ENCODE data around the gene NQO2.

Gene NQO2

DNA sequence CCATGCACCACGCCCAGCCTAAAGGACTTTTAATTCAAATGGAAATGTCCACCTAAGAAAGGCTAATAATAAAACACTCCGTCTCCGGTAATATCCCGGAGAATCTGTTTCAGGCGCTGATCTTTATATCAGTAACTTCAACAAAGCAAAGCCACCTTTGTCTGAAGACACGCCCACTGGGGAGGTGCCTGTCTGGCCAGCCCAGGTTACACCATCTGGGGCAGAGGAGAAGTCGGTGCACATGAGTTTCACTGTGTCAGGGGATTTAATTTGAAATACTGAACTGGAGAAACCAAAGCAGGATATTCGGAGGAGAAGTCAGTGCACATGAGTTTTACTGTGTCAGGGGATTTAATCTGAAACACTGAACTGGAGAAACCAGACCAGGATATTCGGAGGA lies 37.7 kb upstream of the NQO2 start:
- 0 out of 2 replicates have a peak, but pooled peaks cover 5% of the 10 kb centered on the region for H3K27me3 ChIP-seq (ENCODE audit: insufficient read depth, low read length)
- no peak overlapping the region for H3K4me2 ChIP-seq (ENCODE audit: low read length)

DNA sequence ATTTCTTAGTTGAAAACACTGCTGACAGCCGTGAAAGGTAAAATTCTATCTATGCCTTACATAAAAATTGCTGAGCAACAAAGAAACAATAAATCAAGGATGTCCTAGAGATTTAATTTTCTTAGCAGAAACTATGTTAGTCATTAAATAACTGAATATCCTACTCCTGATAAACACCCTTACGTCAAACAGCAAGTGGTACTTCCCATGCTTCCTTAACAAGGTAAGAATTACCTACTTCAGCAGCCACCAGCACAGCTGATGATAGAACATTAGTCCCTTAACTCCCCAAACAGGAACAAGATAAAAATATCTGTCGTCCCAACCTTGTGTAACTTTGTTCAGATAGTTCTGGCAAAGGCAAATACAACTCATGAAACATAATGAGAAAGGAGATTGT lies 37.1 kb upstream of the NQO2 start:
- H3K9me3 ChIP-seq (ENCODE audit: low read length), result no peaks in the 10 kb centered on the region
- H3F3A ChIP-seq (ENCODE audit: insufficient read depth, low read length), result no peaks in the 10 kb centered on the region
- H2AFZ ChIP-seq (ENCODE audit: low read length), result no peak overlapping the region
- H3K9ac ChIP-seq (ENCODE audit: low read length), result no peak overlapping the region
- H3K4me2 ChIP-seq (ENCODE audit: low read length), result no peak overlapping the region
- no peaks in the 10 kb centered on the region for H3K4me1 ChIP-seq (ENCODE audit: insufficient read depth, low read length, severe bottlenecking)
- H3K27me3 ChIP-seq (ENCODE audit: insufficient read depth, low read length), result 0 out of 2 replicates have a peak, but pooled peaks cover 5% of the 10 kb centered on the region
- no peaks in the 10 kb centered on the region for H3K9me2 ChIP-seq (ENCODE audit: low read depth, low read length)
- no peaks in the 10 kb centered on the region for H3K79me2 ChIP-seq (ENCODE audit: insufficient read depth, low read length)
- H3K4me3 ChIP-seq (ENCODE audit: low read depth, low read length, poor library complexity, severe bottlenecking), result no peak overlapping the region
- no peaks in the 10 kb centered on the region for H4K20me1 ChIP-seq (ENCODE audit: insufficient read depth, low read length)
- H3K36me3 ChIP-seq (ENCODE audit: insufficient read depth, low read length), result no peaks in the 10 kb centered on the region
- TF ChIP-seq, protein P1, sequence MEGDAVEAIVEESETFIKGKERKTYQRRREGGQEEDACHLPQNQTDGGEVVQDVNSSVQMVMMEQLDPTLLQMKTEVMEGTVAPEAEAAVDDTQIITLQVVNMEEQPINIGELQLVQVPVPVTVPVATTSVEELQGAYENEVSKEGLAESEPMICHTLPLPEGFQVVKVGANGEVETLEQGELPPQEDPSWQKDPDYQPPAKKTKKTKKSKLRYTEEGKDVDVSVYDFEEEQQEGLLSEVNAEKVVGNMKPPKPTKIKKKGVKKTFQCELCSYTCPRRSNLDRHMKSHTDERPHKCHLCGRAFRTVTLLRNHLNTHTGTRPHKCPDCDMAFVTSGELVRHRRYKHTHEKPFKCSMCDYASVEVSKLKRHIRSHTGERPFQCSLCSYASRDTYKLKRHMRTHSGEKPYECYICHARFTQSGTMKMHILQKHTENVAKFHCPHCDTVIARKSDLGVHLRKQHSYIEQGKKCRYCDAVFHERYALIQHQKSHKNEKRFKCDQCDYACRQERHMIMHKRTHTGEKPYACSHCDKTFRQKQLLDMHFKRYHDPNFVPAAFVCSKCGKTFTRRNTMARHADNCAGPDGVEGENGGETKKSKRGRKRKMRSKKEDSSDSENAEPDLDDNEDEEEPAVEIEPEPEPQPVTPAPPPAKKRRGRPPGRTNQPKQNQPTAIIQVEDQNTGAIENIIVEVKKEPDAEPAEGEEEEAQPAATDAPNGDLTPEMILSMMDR (IDR thresholded peaks at IDR 0.05; ENCODE audit: low read length), result no peak
- no peak for TF ChIP-seq EZH2 (IDR thresholded peaks at IDR 0.05; ENCODE audit: borderline replicate concordance, low read length)
- H3K27ac ChIP-seq (ENCODE audit: low read depth, low read length, poor library complexity, severe bottlenecking), result no peak overlapping the region

More for the DNA sequence above, 37.7 kb upstream of the NQO2 start:
- Histone ChIP-seq H3K9me3 (ENCODE audit: low read length) (no peaks in the 10 kb centered on the region), H3K9ac (ENCODE audit: low read length) (no peak overlapping the region), H3K4me3 (ENCODE audit: low read depth, low read length, poor library complexity, severe bottlenecking) (no peak overlapping the region), H3K9me2 (ENCODE audit: low read depth, low read length) (no peaks in the 10 kb centered on the region), H4K20me1 (ENCODE audit: insufficient read depth, low read length) (no peaks in the 10 kb centered on the region), H3F3A (ENCODE audit: insufficient read depth, low read length) (no peaks in the 10 kb centered on the region), H3K4me1 (ENCODE audit: insufficient read depth, low read length, severe bottlenecking) (no peaks in the 10 kb centered on the region), H2AFZ (ENCODE audit: low read length) (no peak overlapping the region), H3K79me2 (ENCODE audit: insufficient read depth, low read length) (no peaks in the 10 kb centered on the region), H3K36me3 (ENCODE audit: insufficient read depth, low read length) (no peaks in the 10 kb centered on the region), H3K27ac (ENCODE audit: low read depth, low read length, poor library complexity, severe bottlenecking) (no peak overlapping the region)
- no peak for TF ChIP-seq EZH2 (IDR thresholded peaks at IDR 0.05; ENCODE audit: borderline replicate concordance, low read length)
- TF ChIP-seq, protein P1 (IDR thresholded peaks at IDR 0.05; ENCODE audit: low read length), result no peak

- H3F3A ChIP-seq (ENCODE audit: insufficient read depth, low read length), result no peaks in the 10 kb centered on the region
- H3K27ac ChIP-seq (ENCODE audit: low read depth, low read length, poor library complexity, severe bottlenecking), result no peak overlapping the region
- TF ChIP-seq EZH2 (IDR thresholded peaks at IDR 0.05; ENCODE audit: borderline replicate concordance, low read length), result no peak
- TF ChIP-seq, protein P1 (IDR thresholded peaks at IDR 0.05; ENCODE audit: low read length), result no peak
- no peak overlapping the region for H2AFZ ChIP-seq (ENCODE audit: low read length)
- H3K36me3 ChIP-seq (ENCODE audit: insufficient read depth, low read length), result no peaks in the 10 kb centered on the region
- H3K27me3 ChIP-seq (ENCODE audit: insufficient read depth, low read length), result peaks cover 8% of the 10 kb centered on the region; the same call in 1 of the 2 replicates
- no peak overlapping the region for H3K9ac ChIP-seq (ENCODE audit: low read length)
- no peaks in the 10 kb centered on the region for H3K4me1 ChIP-seq (ENCODE audit: insufficient read depth, low read length, severe bottlenecking)
- H3K9me2 ChIP-seq (ENCODE audit: low read depth, low read length), result no peaks in the 10 kb centered on the region
- H3K4me2 ChIP-seq (ENCODE audit: low read length), result no peak overlapping the region
- H4K20me1 ChIP-seq (ENCODE audit: insufficient read depth, low read length), result no peaks in the 10 kb centered on the region
- no peak overlapping the region for H3K4me3 ChIP-seq (ENCODE audit: low read depth, low read length, poor library complexity, severe bottlenecking)
- H3K79me2 ChIP-seq (ENCODE audit: insufficient read depth, low read length), result no peaks in the 10 kb centered on the region
- H3K9me3 ChIP-seq (ENCODE audit: low read length), result no peaks in the 10 kb centered on the region
Measured at GRCh38 chr6:2963756-2964155, 35.9 kb upstream of the NQO2 start.
